ENCODE measurements around the gene ATP11C. TPM values are rescaled to one million over a fixed set of nuclear protein-coding genes. Genes with fewer than 3 reads are reported as not detected.

Gene ATP11C
- total RNA-seq, 6 experiments from 2014 or later, result 25.1 to 38.6 (median 35.7) TPM

- no peak for DNase-seq
- no peak overlapping the region for H3K4me3 Mint-ChIP-seq
- no peak overlapping the region for H3K27ac Mint-ChIP-seq
- no peak for TF ChIP-seq CTCF (IDR thresholded peaks at IDR 0.05)
- no peaks in the 10 kb centered on the region for H3K9me3 Mint-ChIP-seq
- no peaks in the 10 kb centered on the region; the same call in 1 of the 2 replicates for H3K36me3 Mint-ChIP-seq (ENCODE audit: low read depth)
- no peaks in the 10 kb centered on the region for H3K27me3 Mint-ChIP-seq (ENCODE audit: insufficient read depth)
- H3K4me1 Mint-ChIP-seq (ENCODE audit: low read depth), result no peaks in the 10 kb centered on the region
Measured at GRCh38 chrX:139795196-139795595, 137.7 kb downstream of the ATP11C start.

- no peak for DNase-seq
- H3K36me3 Mint-ChIP-seq (ENCODE audit: low read depth), result peaks cover 5% of the 10 kb centered on the region
- no peaks in the 10 kb centered on the region for H3K4me1 Mint-ChIP-seq (ENCODE audit: low read depth)
- no peaks in the 10 kb centered on the region for H3K9me3 Mint-ChIP-seq
- no peaks in the 10 kb centered on the region for H3K27me3 Mint-ChIP-seq (ENCODE audit: insufficient read depth)
- H3K27ac Mint-ChIP-seq, result no peak overlapping the region
- TF ChIP-seq CTCF (IDR thresholded peaks at IDR 0.05), result no peak
- no peak overlapping the region for H3K4me3 Mint-ChIP-seq
Measured at GRCh38 chrX:139787601-139788000, 145.3 kb downstream of the ATP11C start.

GRCh38 chrX:139784807-139785206 lies 148.0 kb downstream of the ATP11C start:
- Mint-ChIP-seq H3K36me3 (ENCODE audit: low read depth) (peaks cover 12% of the 10 kb centered on the region), H3K27me3 (ENCODE audit: insufficient read depth) (no peaks in the 10 kb centered on the region)

GRCh38 chrX:139783959-139784358 lies 148.9 kb downstream of the ATP11C start:
- no peaks in the 10 kb centered on the region for H3K4me1 Mint-ChIP-seq (ENCODE audit: low read depth)
- H3K9me3 Mint-ChIP-seq, result no peaks in the 10 kb centered on the region
- no peak overlapping the region for H3K4me3 Mint-ChIP-seq
- no peaks in the 10 kb centered on the region for H3K27me3 Mint-ChIP-seq (ENCODE audit: insufficient read depth)
- TF ChIP-seq CTCF (IDR thresholded peaks at IDR 0.05), result no peak
- peaks cover 20% of the 10 kb centered on the region for H3K36me3 Mint-ChIP-seq (ENCODE audit: low read depth)
- no peak for DNase-seq
- H3K27ac Mint-ChIP-seq, result no peak overlapping the region

More at GRCh38 chrX:139784807-139785206, 148.0 kb downstream of the ATP11C start:
- Mint-ChIP-seq H3K9me3 (no peaks in the 10 kb centered on the region), H3K27ac (no peak overlapping the region), H3K4me3 (no peak overlapping the region), H3K4me1 (ENCODE audit: low read depth) (no peaks in the 10 kb centered on the region)
- no peak for DNase-seq
- no peak for TF ChIP-seq CTCF (IDR thresholded peaks at IDR 0.05)

- TF ChIP-seq CTCF (IDR thresholded peaks at IDR 0.05), result no peak
- H3K36me3 Mint-ChIP-seq (ENCODE audit: low read depth), result peaks cover 23% of the 10 kb centered on the region
- H3K4me1 Mint-ChIP-seq (ENCODE audit: low read depth), result no peaks in the 10 kb centered on the region
- no peaks in the 10 kb centered on the region; the same call in 1 of the 2 replicates for H3K27me3 Mint-ChIP-seq (ENCODE audit: insufficient read depth)
- H3K4me3 Mint-ChIP-seq, result no peak overlapping the region
- H3K27ac Mint-ChIP-seq, result no peak overlapping the region
- DNase-seq, result no peak
- no peaks in the 10 kb centered on the region for H3K9me3 Mint-ChIP-seq
Measured at GRCh38 chrX:139783030-139783429, 149.8 kb downstream of the ATP11C start.

- H3K27ac Mint-ChIP-seq, result no peak overlapping the region
- H3K27me3 Mint-ChIP-seq (ENCODE audit: insufficient read depth), result no peaks in the 10 kb centered on the region; the same call in 1 of the 2 replicates
- H3K4me1 Mint-ChIP-seq (ENCODE audit: low read depth), result no peaks in the 10 kb centered on the region
- no peak for TF ChIP-seq CTCF (IDR thresholded peaks at IDR 0.05)
- peaks cover 26% of the 10 kb centered on the region for H3K36me3 Mint-ChIP-seq (ENCODE audit: low read depth)
- H3K9me3 Mint-ChIP-seq, result no peaks in the 10 kb centered on the region
- DNase-seq, result no peak
- H3K4me3 Mint-ChIP-seq, result no peak overlapping the region
Measured at GRCh38 chrX:139776599-139776998, 156.3 kb downstream of the ATP11C start.
